MCF 10A (cell line): Measurements from ENCODE around the gene AURKAIP1. TPM values are rescaled to one million over a fixed set of nuclear protein-coding genes. Genes with fewer than 3 reads are reported as not detected.
"Not testable (repeated sequence)": the region's sequence is repeated elsewhere in the genome, so short reads cannot be mapped to it uniquely, and the experiment has no call there.

Source experiments
- BruUV-seq: library from RNA; stranded (reverse); fragments of 400-500 nt; replicated peaks from 2 replicates; lab custom pipeline; 2021; lab: Mats Ljungman, UMichigan
- CTCF ChIA-PET: fragments of 300-600 bp; sonication (Branson Sonifier 250); formaldehyde crosslinking; extraction: SDS; loops from one replicate; lab custom pipeline; 2021; ENCODE audit warnings: antibody characterized with exemption, inconsistent platforms; lab: Yijun Ruan, JAX
- POLR2A ChIA-PET: fragments of 300-600, 350-650 bp; sonication (Branson Sonifier 250); formaldehyde crosslinking; extraction: SDS; loops from one replicate; lab custom pipeline; 2020; ENCODE audit warnings: antibody characterized with exemption, inconsistent platforms; lab: Yijun Ruan, JAX
- DNase-seq: peaks from one replicate; pipeline ENCODE4 v3.0.0-alpha.2; 2018; ENCODE audit not compliant: unreplicated experiment
- H3K27ac Mint-ChIP-seq: one replicate; pipeline ENCODE4 v1.8.0; 2022; ENCODE audit warnings: mild to moderate bottlenecking, low read depth, mixed read lengths; ENCODE audit not compliant: unreplicated experiment
- H3K27me3 Mint-ChIP-seq: one replicate; pipeline ENCODE4 v1.8.0; 2022; ENCODE audit warnings: mixed read lengths; ENCODE audit not compliant: insufficient read depth, unreplicated experiment
- H3K36me3 Mint-ChIP-seq: one replicate; pipeline ENCODE4 v1.8.0; 2022; ENCODE audit warnings: mild to moderate bottlenecking, moderate library complexity, mixed read lengths; ENCODE audit not compliant: insufficient read depth, unreplicated experiment
- H3K4me1 Mint-ChIP-seq: one replicate; pipeline ENCODE4 v1.8.0; 2022; ENCODE audit warnings: mixed read lengths; ENCODE audit not compliant: insufficient read depth, unreplicated experiment
- H3K4me3 Mint-ChIP-seq: one replicate; pipeline ENCODE4 v1.8.0; 2022; ENCODE audit warnings: mild to moderate bottlenecking, moderate library complexity, mixed read lengths; ENCODE audit not compliant: unreplicated experiment
- H3K9me3 Mint-ChIP-seq: one replicate; pipeline ENCODE4 v1.8.0; 2022; ENCODE audit warnings: mixed read lengths; ENCODE audit not compliant: unreplicated experiment
- CTCF ChIP-seq: fragments of 200-600 bp; IDR thresholded peaks from one replicate; pipeline ENCODE4 v1.8.0; 2022; ENCODE audit warnings: antibody characterized with exemption, mild to moderate bottlenecking; ENCODE audit not compliant: unreplicated experiment
- intact Hi-C: fragments of 100-400 bp; cut with micrococcal nuclease; formaldehyde crosslinking; loops from 2 replicates; pipeline ENCODE4 v1.14.1; 2022
- total RNA-seq: library from RNA; stranded (reverse); gene quantifications from 2 replicates; pipeline ENCODE4 v1.2.3, GENCODE V29; 2022

The AURKAIP1 gene
- total RNA-seq, 1 experiment from 2014 or later, result 148 TPM

- peak overlapping the region; percentile 71 for H3K27ac Mint-ChIP-seq
- H3K9me3 Mint-ChIP-seq, result no peaks in the 10 kb centered on the region
- no peaks in the 10 kb centered on the region for H3K27me3 Mint-ChIP-seq
- DNase-seq, result no peak
- BruUV-seq, result no TSS peak
- peaks cover 86% of the 10 kb centered on the region for H3K36me3 Mint-ChIP-seq
- CTCF ChIA-PET, result no interaction called here
- H3K4me1 Mint-ChIP-seq, result peaks cover 18% of the 10 kb centered on the region
- POLR2A ChIA-PET, result no interaction called here
- intact Hi-C loops, result loop anchor here (10.0 kb wide), 1 partner anchor 101 kb away; no protein-coding TSS in a partner anchor
- TF ChIP-seq CTCF, result no peak
- no peak overlapping the region for H3K4me3 Mint-ChIP-seq
Measured at GRCh38 chr1:1403653-1404052, 28.6 kb upstream of the AURKAIP1 start.

- Mint-ChIP-seq H3K36me3 (peaks cover 91% of the 10 kb centered on the region), H3K4me1 (peaks cover 18% of the 10 kb centered on the region), H3K27ac (peak overlapping the region; percentile 71)
- CTCF ChIA-PET, result interaction anchor here (0.6 to 2.4 kb wide), 8 partner anchors 15 to 273 kb away, joined by 3 to 9 read pairs (median 3); no protein-coding TSS in a partner anchor
- intact Hi-C loops, result loop anchor here (10.0 kb wide), 1 partner anchor 102 kb away; no protein-coding TSS in a partner anchor
- not testable (repeated sequence) for BruUV-seq, DNase-seq, H3K9me3 Mint-ChIP-seq, H3K4me3 Mint-ChIP-seq, H3K27me3 Mint-ChIP-seq
- POLR2A ChIA-PET, result interaction anchor here (1.9 to 2.0 kb wide), 2 partner anchors 28 to 102 kb away, joined by 9 to 13 read pairs; partner anchors contain the start of gene AURKAIP1
Measured at GRCh38 chr1:1402901-1403392, 27.9 kb upstream of the AURKAIP1 start.

GRCh38 chr1:1402072-1402900, 27.3 kb upstream of the AURKAIP1 start:
- TF ChIP-seq CTCF, result peak; percentile 58
- Mint-ChIP-seq H3K4me3 (peak overlapping the region; percentile 16), H3K9me3 (no peaks in the 10 kb centered on the region), H3K27me3 (no peaks in the 10 kb centered on the region), H3K36me3 (peaks cover 91% of the 10 kb centered on the region), H3K4me1 (peaks cover 18% of the 10 kb centered on the region), H3K27ac (peak overlapping the region; percentile 69)
- ChIA-PET POLR2A (interaction anchor here (0.7 to 2.0 kb wide), 4 partner anchors 27 to 213 kb away, joined by 3 to 13 read pairs (median 6); partner anchors contain the start of genes AURKAIP1 and MIB2), CTCF (interaction anchor here (0.6 to 2.4 kb wide), 10 partner anchors 11 to 272 kb away, joined by 3 to 9 read pairs (median 3); no protein-coding TSS in a partner anchor)
- BruUV-seq, result no TSS peak
- DNase-seq, result peak; percentile 73
- intact Hi-C loops, result loop anchor here (10.0 kb wide), 1 partner anchor 103 kb away; no protein-coding TSS in a partner anchor

GRCh38 chr1:1401457-1402010, 26.5 kb upstream of the AURKAIP1 start:
- Mint-ChIP-seq H3K36me3 (peaks cover 91% of the 10 kb centered on the region), H3K27ac (peak overlapping the region; percentile 69), H3K4me3 (peak overlapping the region; percentile 88), H3K9me3 (no peaks in the 10 kb centered on the region), H3K4me1 (peaks cover 18% of the 10 kb centered on the region), H3K27me3 (no peaks in the 10 kb centered on the region)
- no peak for DNase-seq
- POLR2A ChIA-PET, result interaction anchor here (0.8 to 2.0 kb wide), 3 partner anchors 27 to 104 kb away, joined by 4 to 13 read pairs (median 9); partner anchors contain the start of gene AURKAIP1
- no peak for TF ChIP-seq CTCF
- CTCF ChIA-PET, result interaction anchor here (0.8 to 2.4 kb wide), 6 partner anchors 12 to 150 kb away, joined by 3 to 9 read pairs (median 3); no protein-coding TSS in a partner anchor
- BruUV-seq, result no TSS peak
- intact Hi-C loops, result loop anchor here (10.0 kb wide), 1 partner anchor 103 kb away; no protein-coding TSS in a partner anchor
